CD4-positive, alpha-beta T cell treated with Interleukin-10 for 1 hour (primary cell): ENCODE results near the gene UBTD2.
"Not testable (repeated sequence)": the region's sequence is repeated elsewhere in the genome, so short reads cannot be mapped to it uniquely, and the experiment has no call there.

Source experiments
- DNase-seq: peaks from one replicate; pipeline ENCODE4 v3.0.0-alpha.2; 2020

UBTD2 gene

GRCh38 chr5:172283020-172283861 lies at the start of gene UBTD2:
Gene UBTD2, minus strand, starts transcription at chr5:172283764. Its CDS starts 99 bp downstream, at chr5:172283665.
- DNase-seq: peak; percentile 74

GRCh38 chr5:172326901-172327300 lies 43.3 kb upstream of the UBTD2 start:
- not testable (repeated sequence) for DNase-seq

- DNase-seq: no peak
Measured at GRCh38 chr5:172325452-172325851, 41.9 kb upstream of the UBTD2 start.

- no peak for DNase-seq
Measured at GRCh38 chr5:172322028-172322965, 38.7 kb upstream of the UBTD2 start.

GRCh38 chr5:172321593-172321992 lies 38.0 kb upstream of the UBTD2 start:
- DNase-seq: no peak

GRCh38 chr5:172319708-172320441 lies 36.3 kb upstream of the UBTD2 start:
- DNase-seq: no peak

GRCh38 chr5:172315587-172316493 lies 32.3 kb upstream of the UBTD2 start:
- DNase-seq: no peak

GRCh38 chr5:172313915-172314314 lies 30.4 kb upstream of the UBTD2 start:
- no peak for DNase-seq

GRCh38 chr5:172312286-172312685 lies 28.7 kb upstream of the UBTD2 start:
- DNase-seq: no peak

GRCh38 chr5:172311605-172312004 lies 28.0 kb upstream of the UBTD2 start:
- no peak for DNase-seq

- no peak for DNase-seq
Measured at GRCh38 chr5:172311026-172311425, 27.5 kb upstream of the UBTD2 start.

- no peak for DNase-seq
Measured at GRCh38 chr5:172305380-172305779, 21.8 kb upstream of the UBTD2 start.

GRCh38 chr5:172303572-172304335 lies 20.2 kb upstream of the UBTD2 start:
- DNase-seq: no peak

- no peak for DNase-seq
Measured at GRCh38 chr5:172303162-172303561, 19.6 kb upstream of the UBTD2 start.

- DNase-seq: no peak
Measured at GRCh38 chr5:172302047-172302710, 18.6 kb upstream of the UBTD2 start.

GRCh38 chr5:172299916-172300439 lies 16.4 kb upstream of the UBTD2 start:
- DNase-seq: no peak

GRCh38 chr5:172294831-172295230 lies 11.3 kb upstream of the UBTD2 start:
- no peak for DNase-seq

- no peak for DNase-seq
Measured at GRCh38 chr5:172293745-172294342, 10.3 kb upstream of the UBTD2 start.

GRCh38 chr5:172293054-172293744 lies 9.6 kb upstream of the UBTD2 start:
- peak; percentile 78 for DNase-seq
